HEK293T (cell line): ENCODE measurements around the gene CSNK1D.

Experiments
- CTCF ChIA-PET: fragments of 350-600 bp; formaldehyde crosslinking; extraction: SDS; loops from one replicate; lab custom pipeline; 2021; ENCODE audit warnings: antibody characterized with exemption, inconsistent platforms; lab: Yijun Ruan, JAX
- POLR2A ChIA-PET: fragments of 350-600 bp; formaldehyde crosslinking; extraction: SDS; loops from one replicate; lab custom pipeline; 2020; ENCODE audit warnings: antibody characterized with exemption, inconsistent platforms; lab: Yijun Ruan, JAX
- DNase-seq: peaks from one replicate; pipeline ENCODE4 v3.0.0; 2012; ENCODE audit warnings: mixed read lengths; ENCODE audit errors: extremely low spot score
- ARNT ChIP-seq: fragments of 450-650 bp; IDR thresholded peaks from 2 replicates; pipeline ENCODE4 v1.6.1; 2017; ENCODE audit warnings: mild to moderate bottlenecking
- BHLHE40 ChIP-seq: fragments of 450-650 bp; IDR thresholded peaks from 2 replicates; pipeline ENCODE4 v1.6.1; 2016; ENCODE audit warnings: mild to moderate bottlenecking, moderate library complexity, borderline replicate concordance
- CTBP1 ChIP-seq: fragments of 450-650 bp; IDR thresholded peaks from 2 replicates; pipeline ENCODE4 v1.6.1; 2016; ENCODE audit warnings: borderline replicate concordance
- ELF4 ChIP-seq: fragments of 450-650 bp; IDR thresholded peaks from 2 replicates; pipeline ENCODE4 v1.6.1; 2017; ENCODE audit warnings: antibody characterized with exemption
- FOXA1 ChIP-seq: fragments of 450-650 bp; IDR thresholded peaks from 2 replicates; pipeline ENCODE4 v1.6.1; 2016; ENCODE audit warnings: mild to moderate bottlenecking
- FOXK2 ChIP-seq: fragments of 450-650 bp; IDR thresholded peaks from 2 replicates; pipeline ENCODE4 v1.6.1; 2016; ENCODE audit warnings: mild to moderate bottlenecking
- FOXM1 ChIP-seq: fragments of 450-650 bp; IDR thresholded peaks from 2 replicates; pipeline ENCODE4 v1.6.1; 2017; ENCODE audit warnings: mild to moderate bottlenecking, borderline replicate concordance
- HDGF ChIP-seq: fragments of 450-650 bp; IDR thresholded peaks from 2 replicates; pipeline ENCODE4 v1.6.1; 2017; ENCODE audit warnings: antibody characterized with exemption, borderline replicate concordance
- L3MBTL2 ChIP-seq: fragments of 450-650 bp; conservative IDR thresholded peaks from 2 replicates; pipeline ENCODE4 v1.6.1; 2016; ENCODE audit warnings: mild to moderate bottlenecking
- LEF1 ChIP-seq: fragments of 450-650 bp; IDR thresholded peaks from 2 replicates; pipeline ENCODE4 v1.6.1; 2017; ENCODE audit warnings: mild to moderate bottlenecking, borderline replicate concordance
- NFRKB ChIP-seq: fragments of 450-650 bp; IDR thresholded peaks from 2 replicates; pipeline ENCODE4 v1.6.1; 2016; ENCODE audit warnings: mild to moderate bottlenecking, moderate library complexity
- PKNOX1 ChIP-seq: fragments of 450-650 bp; IDR thresholded peaks from 2 replicates; pipeline ENCODE4 v1.6.1; 2016
- SP1 ChIP-seq: fragments of 450-650 bp; IDR thresholded peaks from 2 replicates; pipeline ENCODE4 v1.6.1; 2017
- SUZ12 ChIP-seq: fragments of 450-650 bp; IDR thresholded peaks from 2 replicates; pipeline ENCODE4 v1.6.1; 2016; ENCODE audit warnings: mild to moderate bottlenecking
- TARDBP ChIP-seq: fragments of 450-650 bp; IDR thresholded peaks from 2 replicates; pipeline ENCODE4 v1.6.1; 2016
- ZNF384 ChIP-seq: fragments of 450-650 bp; IDR thresholded peaks from 2 replicates; pipeline ENCODE4 v1.6.1; 2016

Gene CSNK1D

GRCh38 chr17:82273327-82274133 lies at the start of gene CSNK1D:
CSNK1D (minus strand) TSS chr17:82273700; CDS start chr17:82273381, 319 bp downstream.
- no peak for TF ChIP-seq SP1
- peak; percentile 73 for TF ChIP-seq ELF4
- TF ChIP-seq SUZ12: no peak
- TF ChIP-seq FOXM1: no peak
- ChIA-PET POLR2A (interaction anchor here (0.5 to 4.0 kb wide), 6 partner anchors 10 to 596 kb away, joined by 3 to 30 read pairs (median 6); no protein-coding TSS in a partner anchor), CTCF (no interaction called here)
- DNase-seq: peak; percentile 98

GRCh38 chr17:82322526-82323453 lies 49.3 kb upstream of the CSNK1D start:
- DNase-seq: no peak
- CTCF ChIA-PET: interaction anchor here (0.6 to 2.3 kb wide), 3 partner anchors 10 to 87 kb away, joined by 3 to 8 read pairs (median 4); partner anchors contain the start of gene SECTM1
- POLR2A ChIA-PET: interaction anchor here (1.1 kb wide), 1 partner anchor 31 kb away, joined by 3 read pairs; no protein-coding TSS in a partner anchor
- TF ChIP-seq ARNT: no peak

- no peak for DNase-seq
- ChIA-PET POLR2A (interaction anchor here (1.1 kb wide), 1 partner anchor 30 kb away, joined by 3 read pairs; no protein-coding TSS in a partner anchor), CTCF (interaction anchor here (1.2 to 2.3 kb wide), 2 partner anchors 11 to 86 kb away, joined by 4 to 8 read pairs; partner anchors contain the start of gene SECTM1)
- TF ChIP-seq FOXA1 (no peak), FOXM1 (no peak), ELF4 (no peak), TARDBP (no peak), SUZ12 (no peak), SP1 (no peak), BHLHE40 (no peak), CTBP1 (no peak), HDGF (no peak), PKNOX1 (no peak), L3MBTL2 (no peak)
These were observed 48.5 kb upstream of the CSNK1D start for GRCh38 chr17:82321947-82322466.

- POLR2A ChIA-PET: no interaction called here
- DNase-seq: peak; percentile 78
- CTCF ChIA-PET: no interaction called here
- no peak for TF ChIP-seq ELF4
- TF ChIP-seq HDGF: no peak
- no peak for TF ChIP-seq ARNT
- TF ChIP-seq FOXM1: 0 out of 2 replicates have a peak, but pooled peaks have one; percentile 15
- TF ChIP-seq LEF1: peak; percentile 79
These were observed 47.7 kb upstream of the CSNK1D start for GRCh38 chr17:82320956-82321927.

- no peak for DNase-seq
- TF ChIP-seq FOXM1 (no peak), SP1 (no peak), FOXK2 (no peak), HDGF (no peak), ELF4 (no peak), CTBP1 (no peak), ARNT (no peak), NFRKB (no peak), L3MBTL2 (no peak), TARDBP (no peak), ZNF384 (no peak), LEF1 (no peak), BHLHE40 (no peak), FOXA1 (no peak), SUZ12 (no peak), PKNOX1 (no peak)
- ChIA-PET CTCF (no interaction called here), POLR2A (no interaction called here)
These were observed 46.8 kb upstream of the CSNK1D start for GRCh38 chr17:82320140-82320840.
